PC-9 (cell line): ENCODE data around the gene IL17C.

Source experiments
- CTCF ChIP-seq: fragments of 200-600 bp; sonication (generic); conservative IDR thresholded peaks from 2 replicates; pipeline ENCODE4 v1.6.1; 2017; ENCODE audit warnings: mixed run types, antibody characterized with exemption, mild to moderate bottlenecking, moderate library complexity
- EZH2 ChIP-seq: fragments of 200-600 bp; sonication (generic); IDR thresholded peaks from 2 replicates; pipeline ENCODE4 v1.8.0; 2017; ENCODE audit warnings: antibody characterized with exemption, low read depth

GRCh38 chr16:88655733-88656281 lies 17.4 kb downstream of the IL17C start:
- no peak for TF ChIP-seq EZH2
- no peak for TF ChIP-seq CTCF
